Liver (tissue), 9 donors: Measurements from ENCODE around the gene C14orf93. TPM values are rescaled to one million over a fixed set of nuclear protein-coding genes. Genes with fewer than 3 reads are reported as not detected.

Source experiments
- DNase-seq: peaks from one replicate; pipeline ENCODE4 v3.0.0-alpha.2; 2017; ENCODE audit warnings: low spot score
- H3K27ac ChIP-seq, 2 donors: one replicate each; pipeline ENCODE4 v1.7.0; 2013; ENCODE audit warnings: inconsistent platforms in 2 of 2, low read length in 2 of 2, control low read depth in 1 of 2, low read depth in 1 of 2, mild to moderate bottlenecking in 1 of 2
- H3K27me3 ChIP-seq, 4 donors: one replicate each; pipeline versions ENCODE4 v1.6.1 to v1.7.0; 2013; ENCODE audit warnings: low read length in 3 of 4, inconsistent platforms in 1 of 4, mild to moderate bottlenecking in 1 of 4, moderate library complexity in 1 of 4; ENCODE audit not compliant: control insufficient read depth in 4 of 4, insufficient read depth in 4 of 4
- H3K36me3 ChIP-seq, 4 donors: one replicate each; pipeline versions ENCODE4 v1.6.1 to v1.7.0; 2013; ENCODE audit warnings: low read length in 3 of 4, mild to moderate bottlenecking in 3 of 4, low read depth in 1 of 4, moderate library complexity in 1 of 4; ENCODE audit not compliant: control insufficient read depth in 4 of 4, insufficient read depth in 3 of 4
- H3K4me1 ChIP-seq, 4 donors: one replicate each; pipeline versions ENCODE4 v1.6.1 to v1.7.0; 2013; ENCODE audit warnings: low read length in 3 of 4, mild to moderate bottlenecking in 3 of 4, moderate library complexity in 1 of 4; ENCODE audit not compliant: control insufficient read depth in 4 of 4, insufficient read depth in 4 of 4
- H3K4me3 ChIP-seq, 3 donors: one replicate each; pipeline versions ENCODE4 v1.6.1 to v1.7.0; 2013; ENCODE audit warnings: low read length in 3 of 3, control low read depth in 1 of 3, low read depth in 1 of 3, mild to moderate bottlenecking in 1 of 3
- H3K9ac ChIP-seq, 2 donors: one replicate each; pipeline ENCODE4 v1.7.0; 2013; ENCODE audit warnings: low read length in 2 of 2, mild to moderate bottlenecking in 2 of 2, moderate library complexity in 2 of 2, control low read depth in 1 of 2, low read depth in 1 of 2
- H3K9me3 ChIP-seq, 4 donors: one replicate each; pipeline versions ENCODE4 v1.6.1 to v1.7.0; 2013; ENCODE audit warnings: low read length in 3 of 4; ENCODE audit not compliant: control insufficient read depth in 4 of 4
- CTCF ChIP-seq: fragments of 150-350 bp; IDR thresholded peaks from 2 replicates; pipeline ENCODE4 v1.5.1; 2017; ENCODE audit warnings: improper control_type of control experiment, low read depth, low read length; ENCODE audit not compliant: missing input control
- EGR1 ChIP-seq, 2 donors: IDR thresholded peaks; 2 replicates each; pipeline ENCODE4 v1.6.1; 2016 to 2018; ENCODE audit warnings: antibody characterized with exemption in 2 of 2, low read depth in 2 of 2
- FOXA1 ChIP-seq: IDR thresholded peaks from 2 replicates; pipeline ENCODE4 v1.6.1; 2016; ENCODE audit warnings: antibody characterized with exemption
- FOXA2 ChIP-seq: IDR thresholded peaks from 2 replicates; pipeline ENCODE4 v1.6.1; 2016; ENCODE audit warnings: antibody characterized with exemption
- GABPA ChIP-seq, 2 donors: IDR thresholded peaks in 1 of 2; conservative IDR thresholded peaks in 1 of 2; 2 replicates each; pipeline ENCODE4 v1.6.1; 2016; ENCODE audit warnings: antibody characterized with exemption in 2 of 2, mild to moderate bottlenecking in 1 of 2, moderate library complexity in 1 of 2
- HNF4A ChIP-seq, 2 donors: conservative IDR thresholded peaks; 2 replicates each; pipeline ENCODE4 v1.6.1; 2016; ENCODE audit warnings: antibody characterized with exemption in 2 of 2, mild to moderate bottlenecking in 2 of 2
- HNF4G ChIP-seq: IDR thresholded peaks from 2 replicates; pipeline ENCODE4 v1.6.1; 2016; ENCODE audit warnings: antibody characterized with exemption
- JUND ChIP-seq, 2 donors: IDR thresholded peaks; 2 replicates each; pipeline ENCODE4 v1.6.1; 2016; ENCODE audit warnings: antibody characterized with exemption in 2 of 2
- MAX ChIP-seq: IDR thresholded peaks from 2 replicates; pipeline ENCODE4 v1.6.1; 2016; ENCODE audit warnings: antibody characterized with exemption
- NR2F2 ChIP-seq: IDR thresholded peaks from 2 replicates; pipeline ENCODE4 v1.6.1; 2016; ENCODE audit warnings: antibody characterized with exemption
- RAD21 ChIP-seq, 2 donors: IDR thresholded peaks; 2 replicates each; pipeline ENCODE4 v1.6.1; 2016; ENCODE audit warnings: antibody characterized with exemption in 2 of 2, mild to moderate bottlenecking in 2 of 2
- REST ChIP-seq: IDR thresholded peaks from 2 replicates; pipeline ENCODE4 v1.6.1; 2016; ENCODE audit warnings: antibody characterized with exemption, mild to moderate bottlenecking
- RXRA ChIP-seq, 2 donors: IDR thresholded peaks; 2 replicates each; pipeline ENCODE4 v1.6.1; 2017 to 2018; ENCODE audit warnings: antibody characterized with exemption in 2 of 2, mild to moderate bottlenecking in 1 of 2
- SP1 ChIP-seq: IDR thresholded peaks from 2 replicates; pipeline ENCODE4 v1.6.1; 2018; ENCODE audit warnings: antibody characterized with exemption, mild to moderate bottlenecking
- TAF1 ChIP-seq: conservative IDR thresholded peaks from 2 replicates; pipeline ENCODE4 v1.6.1; 2016; ENCODE audit warnings: antibody characterized with exemption, mild to moderate bottlenecking
- YY1 ChIP-seq: IDR thresholded peaks from 2 replicates; pipeline ENCODE4 v1.6.1; 2016; ENCODE audit warnings: antibody characterized with exemption, mild to moderate bottlenecking
- WGBS: extraction: QIAGEN DNeasy Blood & Tissue Kit; methylation state at CpG from one replicate; pipeline ENCODE4 v1.1.7; 2013; 5-methylcytosine and 5-hydroxymethylcytosine counted together
- polyA plus RNA-seq, 2 donors: library from polyadenylated mRNA; stranded (reverse) in 1 of 2; unstranded in 1 of 2; fragments of 200-250 nt in 1 of 2; fragments of >200 nt in 1 of 2; fragmentation: Nextera tagmentation in 1 of 2; extraction: Ambion mirVana in 1 of 2; gene quantifications; one replicate each; pipeline versions ENCODE4 v1.2.1 to v1.2.3, GENCODE V29; 2013 to 2015
- total RNA-seq, 2 donors: library from RNA; depleted of rRNA; stranded (reverse); fragments of >200 nt; gene quantifications; one replicate each; pipeline ENCODE4 v1.2.3, GENCODE V29; 2014
- TF ChIP-seq, protein P1 (sequence below): IDR thresholded peaks from 2 replicates; pipeline ENCODE4 v1.6.1; 2016; ENCODE audit warnings: antibody characterized with exemption
- TF ChIP-seq, protein P2 (sequence below): IDR thresholded peaks from 2 replicates; pipeline ENCODE4 v1.6.1; 2016; ENCODE audit warnings: antibody characterized with exemption
- donor health status: healthy.
- donor health status: healthy.
- donor health status: healthy.
- donor health status: healthy.
- donor health status: healthy.

The C14orf93 gene
- total and polyA plus RNA-seq, 4 donors: 2.1 to 7.1 (median 3.4) TPM

DNA sequence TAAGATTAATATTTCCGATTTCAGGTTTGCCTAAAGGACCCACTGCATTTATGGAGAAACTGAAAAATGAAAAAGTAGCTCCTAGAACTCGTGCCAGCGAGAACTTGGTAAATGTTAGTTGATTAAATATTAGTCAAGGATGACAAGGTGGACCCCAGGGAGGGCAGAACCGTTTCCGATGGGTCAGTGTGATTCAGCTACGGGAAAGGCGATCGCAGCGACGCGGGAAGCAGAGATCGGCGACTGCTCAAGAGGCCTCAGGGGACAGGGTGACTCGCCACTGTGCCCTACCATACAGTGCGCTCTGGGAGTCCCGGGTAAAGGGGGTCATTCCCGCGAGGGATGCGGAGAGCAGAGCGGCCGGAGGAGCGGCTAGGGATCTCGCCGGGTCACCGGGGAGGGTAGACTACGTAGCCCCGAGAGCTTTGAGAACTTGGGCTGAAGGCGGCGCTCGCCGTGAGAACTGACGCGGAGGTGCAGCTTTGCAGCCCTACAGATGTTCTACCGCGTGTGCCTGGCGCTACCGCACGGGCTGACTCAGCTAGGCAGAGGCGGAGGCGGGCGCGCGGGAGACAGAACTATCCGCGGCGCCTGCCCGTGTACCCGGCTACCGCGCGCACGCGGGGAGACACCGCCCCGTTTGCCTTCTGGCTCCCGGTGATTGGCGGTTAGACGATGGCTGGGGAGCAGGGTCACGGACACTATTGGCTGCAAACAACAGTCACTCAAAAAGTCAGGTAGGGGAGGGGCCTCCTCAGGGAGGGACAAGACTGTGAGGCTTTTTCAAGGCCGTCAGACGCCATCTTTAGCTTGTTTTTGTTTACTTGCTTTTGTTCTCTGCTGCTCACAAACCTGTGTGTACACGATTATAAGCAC lies 3.2 kb downstream of the C14orf93 start:
- H3K27ac ChIP-seq: peak overlapping the region; percentile 92 to 96
- H3K9me3 ChIP-seq: no peaks in the 10 kb centered on the region
- TF ChIP-seq RXRA (IDR thresholded peaks at IDR 0.05): peak in 1 of 2 donors; percentile 31
- peak; percentile 17 for TF ChIP-seq NR2F2
- TF ChIP-seq TAF1: peak; percentile 83
- TF ChIP-seq EGR1 (IDR thresholded peaks at IDR 0.05; ENCODE audit: low read depth in 2 of 2): no peak
- TF ChIP-seq REST: peak; percentile 92
- peak; percentile 74 for TF ChIP-seq MAX
- TF ChIP-seq, protein P1, sequence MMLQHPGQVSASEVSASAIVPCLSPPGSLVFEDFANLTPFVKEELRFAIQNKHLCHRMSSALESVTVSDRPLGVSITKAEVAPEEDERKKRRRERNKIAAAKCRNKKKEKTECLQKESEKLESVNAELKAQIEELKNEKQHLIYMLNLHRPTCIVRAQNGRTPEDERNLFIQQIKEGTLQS: no peak
- TF ChIP-seq FOXA1: no peak
- peak; percentile 94 for TF ChIP-seq SP1
- peak in 1 of 2 donors; percentile 16 for TF ChIP-seq HNF4A (conservative IDR thresholded peaks at IDR 0.05)
- TF ChIP-seq, protein P2, sequence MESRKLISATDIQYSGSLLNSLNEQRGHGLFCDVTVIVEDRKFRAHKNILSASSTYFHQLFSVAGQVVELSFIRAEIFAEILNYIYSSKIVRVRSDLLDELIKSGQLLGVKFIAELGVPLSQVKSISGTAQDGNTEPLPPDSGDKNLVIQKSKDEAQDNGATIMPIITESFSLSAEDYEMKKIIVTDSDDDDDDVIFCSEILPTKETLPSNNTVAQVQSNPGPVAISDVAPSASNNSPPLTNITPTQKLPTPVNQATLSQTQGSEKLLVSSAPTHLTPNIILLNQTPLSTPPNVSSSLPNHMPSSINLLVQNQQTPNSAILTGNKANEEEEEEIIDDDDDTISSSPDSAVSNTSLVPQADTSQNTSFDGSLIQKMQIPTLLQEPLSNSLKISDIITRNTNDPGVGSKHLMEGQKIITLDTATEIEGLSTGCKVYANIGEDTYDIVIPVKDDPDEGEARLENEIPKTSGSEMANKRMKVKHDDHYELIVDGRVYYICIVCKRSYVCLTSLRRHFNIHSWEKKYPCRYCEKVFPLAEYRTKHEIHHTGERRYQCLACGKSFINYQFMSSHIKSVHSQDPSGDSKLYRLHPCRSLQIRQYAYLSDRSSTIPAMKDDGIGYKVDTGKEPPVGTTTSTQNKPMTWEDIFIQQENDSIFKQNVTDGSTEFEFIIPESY: peak; percentile 76
- no peak for TF ChIP-seq GABPA (IDR thresholded peaks at IDR 0.05 in 1 of 2, conservative IDR thresholded peaks at IDR 0.05 in 1 of 2)
- no peak for TF ChIP-seq HNF4G
- no peak for TF ChIP-seq CTCF
- TF ChIP-seq JUND (IDR thresholded peaks at IDR 0.05): peak in 1 of 2 donors; percentile 78
- TF ChIP-seq YY1: peak; percentile 98
- no peak for TF ChIP-seq FOXA2
- peak in 1 of 2 donors; percentile 18 for TF ChIP-seq RAD21 (IDR thresholded peaks at IDR 0.05)
- peaks cover 5 to 14% (median 7%) of the 10 kb centered on the region in 4 donors for H3K4me1 ChIP-seq
- H3K9ac ChIP-seq: peak overlapping the region; percentile 73 to 94
- DNase-seq: peak; percentile 95
- H3K36me3 ChIP-seq: no peaks in the 10 kb centered on the region
- peak overlapping the region; percentile 68 to 93 (median 90) for H3K4me3 ChIP-seq
- under 1% methylated on average over 62 of the region's 62 CpGs for WGBS
- H3K27me3 ChIP-seq: no peaks in the 10 kb centered on the region
